IPS-20b (cell line): ENCODE results near the gene CD300A.
"Not testable (repeated sequence)": the region's sequence is repeated elsewhere in the genome, so short reads cannot be mapped to it uniquely, and the experiment has no call there.

ENCODE experiments used
- H3K27ac ChIP-seq: one replicate; pipeline ENCODE4 v1.5.1; 2013; ENCODE audit warnings: low read length
- H3K27me3 ChIP-seq: 2 replicates; pipeline ENCODE4 v1.6.1; 2013; ENCODE audit warnings: mild to moderate bottlenecking, low read length, inconsistent platforms; ENCODE audit not compliant: insufficient read depth
- H3K36me3 ChIP-seq: 2 replicates; pipeline ENCODE4 v1.6.1; 2013; ENCODE audit warnings: low read depth, mild to moderate bottlenecking, inconsistent platforms, low read length, moderate library complexity; ENCODE audit not compliant: insufficient read depth
- H3K4me1 ChIP-seq: 2 replicates; pipeline ENCODE4 v1.6.1; 2013; ENCODE audit warnings: mild to moderate bottlenecking, control low read depth, inconsistent platforms, low read length, moderate library complexity; ENCODE audit not compliant: insufficient read depth
- H3K4me3 ChIP-seq: 2 replicates; pipeline ENCODE4 v1.5.1; 2013; ENCODE audit warnings: mild to moderate bottlenecking, low read length, inconsistent platforms
- H3K9ac ChIP-seq: 2 replicates; pipeline ENCODE4 v1.6.1; 2013; ENCODE audit warnings: low read depth, mild to moderate bottlenecking, inconsistent platforms, low read length, moderate library complexity
- H3K9me3 ChIP-seq: 2 replicates; pipeline ENCODE4 v1.6.1; 2013; ENCODE audit warnings: mild to moderate bottlenecking, low read depth, low read length, inconsistent platforms; ENCODE audit not compliant: insufficient read depth

CD300A gene

DNA sequence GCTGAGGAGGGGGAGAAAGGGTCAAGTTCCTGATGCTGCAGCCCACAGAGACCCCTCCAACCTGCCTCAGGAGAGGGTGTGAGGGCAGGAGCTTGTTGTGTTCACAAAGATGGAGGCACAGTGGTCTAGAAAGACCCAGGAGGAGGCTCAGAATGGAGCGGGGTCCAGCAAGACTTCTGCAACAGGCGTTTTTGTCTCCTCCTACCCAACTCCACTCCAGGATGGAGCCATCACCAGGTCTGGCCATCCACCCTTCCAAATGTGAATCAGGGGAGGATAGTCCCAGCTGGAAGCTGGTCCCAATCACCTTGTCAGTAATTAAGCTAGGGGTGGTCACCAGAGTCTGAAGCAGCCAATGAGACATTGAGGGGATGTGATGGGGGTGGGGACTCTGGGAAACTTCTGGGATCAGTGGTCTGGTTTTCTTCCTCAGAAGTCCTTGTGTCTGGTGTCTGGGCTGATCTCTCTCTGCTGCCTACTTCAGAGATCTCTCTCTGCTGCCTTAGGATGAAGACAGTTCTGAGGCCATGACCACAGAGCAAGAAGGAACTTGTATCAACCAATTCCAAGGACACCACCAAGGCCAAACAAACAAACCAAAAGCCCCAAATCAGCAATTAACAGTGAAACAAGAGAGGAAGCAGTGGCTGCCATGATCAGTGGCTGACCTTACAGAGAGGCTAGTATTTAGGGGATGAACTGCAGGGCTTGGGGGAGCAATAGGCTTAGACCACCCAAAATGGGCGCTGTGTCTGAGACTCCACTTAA, 50.3 kb downstream of the CD300A start:
- peaks cover 19% of the 10 kb centered on the region; the same call in 1 of the 2 replicates for H3K9me3 ChIP-seq

DNA sequence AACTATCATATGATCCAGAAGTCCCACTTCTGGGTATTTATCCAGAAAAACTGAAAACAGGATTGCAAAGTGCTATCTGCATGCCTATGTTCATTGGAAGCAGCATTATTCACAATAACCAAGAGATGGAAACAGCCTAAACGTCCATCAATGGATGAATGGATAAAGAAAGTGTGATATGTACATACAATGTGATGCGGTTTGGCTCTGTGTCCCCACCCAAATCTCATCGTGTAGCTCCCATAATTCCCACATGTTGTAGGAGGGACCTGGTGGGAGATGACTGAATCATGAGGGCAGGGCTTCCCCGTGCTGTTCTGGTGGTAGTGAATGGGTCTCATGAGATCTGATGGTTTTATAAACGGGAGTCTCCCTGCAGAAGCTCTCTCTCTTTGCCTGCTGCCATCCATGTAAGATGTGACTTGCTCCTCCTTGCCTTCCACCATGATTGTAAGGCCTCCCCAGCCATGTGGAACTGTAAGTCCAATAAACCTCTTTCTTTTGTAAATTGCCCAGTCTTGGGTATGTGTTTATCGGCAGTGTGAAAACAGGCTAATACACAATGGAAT, 52.1 kb downstream of the CD300A start:
- not testable (repeated sequence) for H3K9ac ChIP-seq, H3K36me3 ChIP-seq, H3K4me3 ChIP-seq, H3K27me3 ChIP-seq, H3K4me1 ChIP-seq, H3K27ac ChIP-seq
- peaks cover 19% of the 10 kb centered on the region; the same call in 1 of the 2 replicates for H3K9me3 ChIP-seq

More for the DNA sequence above, 50.3 kb downstream of the CD300A start:
- no peak overlapping the region for H3K4me3 ChIP-seq
- peaks cover 5% of the 10 kb centered on the region; the same call in 1 of the 2 replicates for H3K27me3 ChIP-seq
- no peak overlapping the region for H3K27ac ChIP-seq
- no peak overlapping the region for H3K9ac ChIP-seq
- H3K4me1 ChIP-seq: no peaks in the 10 kb centered on the region
- H3K36me3 ChIP-seq: no peaks in the 10 kb centered on the region

DNA sequence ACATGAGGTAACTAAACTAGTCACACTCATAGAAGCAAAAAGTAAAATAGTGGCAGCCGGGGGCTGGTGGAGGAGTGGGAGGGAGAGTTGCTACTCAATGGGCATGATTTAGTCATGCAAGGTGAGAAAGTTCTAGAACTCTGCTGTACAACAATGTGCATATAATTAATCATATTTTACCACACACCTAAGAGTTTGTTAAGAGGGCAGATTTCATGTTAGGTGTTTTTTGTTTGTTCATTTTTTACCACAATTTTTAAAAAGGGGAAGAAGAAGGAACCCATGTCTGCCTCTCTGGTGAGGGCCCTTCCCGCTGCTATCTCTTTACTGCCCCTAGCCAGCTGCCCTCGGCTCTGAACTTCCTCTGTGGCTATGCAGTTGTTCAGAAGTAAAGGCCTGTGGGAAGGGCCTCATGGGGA, 53.6 kb downstream of the CD300A start:
- peaks cover 6% of the 10 kb centered on the region; the same call in 1 of the 2 replicates for H3K9me3 ChIP-seq
- H3K36me3 ChIP-seq: no peaks in the 10 kb centered on the region
- H3K9ac ChIP-seq: no peak overlapping the region
- no peak overlapping the region for H3K4me3 ChIP-seq
- no peaks in the 10 kb centered on the region for H3K4me1 ChIP-seq
- H3K27ac ChIP-seq: no peak overlapping the region
- no peaks in the 10 kb centered on the region; the same call in 1 of the 2 replicates for H3K27me3 ChIP-seq

DNA sequence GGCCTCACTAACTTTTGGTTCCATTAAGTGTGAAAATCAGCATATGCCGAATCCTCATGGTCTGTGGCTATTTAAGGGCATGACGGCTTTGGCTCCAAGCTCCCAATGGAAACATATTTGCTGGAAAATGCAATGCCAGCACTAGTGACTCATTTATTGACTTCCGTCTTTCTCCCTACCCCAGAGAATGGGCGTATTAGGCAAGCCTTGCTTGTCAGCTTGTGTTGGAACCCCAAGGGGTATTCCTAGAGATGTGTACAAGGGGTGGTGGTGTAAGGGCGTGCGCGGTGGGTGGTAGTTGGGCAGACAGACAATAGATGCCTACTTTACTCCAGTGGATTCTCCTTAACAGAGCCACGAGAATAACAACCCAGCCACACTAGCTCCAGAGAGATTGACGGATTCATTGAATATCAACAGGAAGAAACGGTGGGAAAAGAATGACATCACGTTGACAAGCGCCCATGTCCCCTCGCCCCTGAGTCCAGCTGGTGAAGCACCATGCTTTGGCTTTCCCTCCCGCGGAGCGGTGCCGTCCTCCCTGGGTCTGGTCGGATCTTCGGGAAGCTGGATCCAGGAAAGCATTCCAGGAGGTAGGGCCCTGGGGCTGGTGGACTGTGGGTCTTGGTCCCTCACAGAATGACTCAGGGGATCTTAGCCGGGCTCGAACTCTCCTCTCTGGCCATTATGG, 54.5 kb downstream of the CD300A start:
- H3K36me3 ChIP-seq: no peaks in the 10 kb centered on the region
- no peak overlapping the region for H3K9ac ChIP-seq
- H3K9me3 ChIP-seq: peaks cover 5% of the 10 kb centered on the region; the same call in 1 of the 2 replicates
- H3K27ac ChIP-seq: no peak overlapping the region
- no peaks in the 10 kb centered on the region for H3K4me1 ChIP-seq
- no peaks in the 10 kb centered on the region; the same call in 1 of the 2 replicates for H3K27me3 ChIP-seq
- no peak overlapping the region for H3K4me3 ChIP-seq

DNA sequence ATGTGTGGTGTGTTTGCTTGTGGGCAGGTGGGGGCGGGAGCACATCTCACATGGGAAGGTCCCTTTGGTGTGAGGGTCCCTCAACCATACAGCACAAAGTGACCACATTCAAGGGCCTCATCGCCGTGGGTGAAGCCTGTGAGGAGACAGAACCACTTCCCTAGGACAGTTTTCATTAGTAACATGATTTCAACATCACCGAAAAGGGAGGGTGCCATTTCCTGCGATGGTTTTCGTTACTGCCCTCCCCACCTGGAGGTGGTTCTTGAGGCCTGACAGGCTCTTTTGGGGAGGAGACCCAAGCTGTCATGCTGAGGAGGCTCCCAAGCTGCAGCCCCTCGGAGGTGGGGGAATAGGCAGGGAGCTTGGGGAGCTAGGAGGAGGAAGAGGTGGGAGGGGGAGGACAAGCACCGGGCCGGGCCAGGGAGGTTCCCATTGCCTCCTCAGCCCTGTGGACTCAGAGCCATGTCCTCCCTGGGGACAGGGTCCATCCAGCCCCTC, 55.3 kb downstream of the CD300A start:
- Histone ChIP-seq H3K36me3 (no peaks in the 10 kb centered on the region), H3K27me3 (no peaks in the 10 kb centered on the region; the same call in 1 of the 2 replicates), H3K4me1 (no peaks in the 10 kb centered on the region), H3K9ac (no peak overlapping the region), H3K27ac (no peak overlapping the region), H3K4me3 (no peak overlapping the region), H3K9me3 (peaks cover 5% of the 10 kb centered on the region; the same call in 1 of the 2 replicates)

DNA sequence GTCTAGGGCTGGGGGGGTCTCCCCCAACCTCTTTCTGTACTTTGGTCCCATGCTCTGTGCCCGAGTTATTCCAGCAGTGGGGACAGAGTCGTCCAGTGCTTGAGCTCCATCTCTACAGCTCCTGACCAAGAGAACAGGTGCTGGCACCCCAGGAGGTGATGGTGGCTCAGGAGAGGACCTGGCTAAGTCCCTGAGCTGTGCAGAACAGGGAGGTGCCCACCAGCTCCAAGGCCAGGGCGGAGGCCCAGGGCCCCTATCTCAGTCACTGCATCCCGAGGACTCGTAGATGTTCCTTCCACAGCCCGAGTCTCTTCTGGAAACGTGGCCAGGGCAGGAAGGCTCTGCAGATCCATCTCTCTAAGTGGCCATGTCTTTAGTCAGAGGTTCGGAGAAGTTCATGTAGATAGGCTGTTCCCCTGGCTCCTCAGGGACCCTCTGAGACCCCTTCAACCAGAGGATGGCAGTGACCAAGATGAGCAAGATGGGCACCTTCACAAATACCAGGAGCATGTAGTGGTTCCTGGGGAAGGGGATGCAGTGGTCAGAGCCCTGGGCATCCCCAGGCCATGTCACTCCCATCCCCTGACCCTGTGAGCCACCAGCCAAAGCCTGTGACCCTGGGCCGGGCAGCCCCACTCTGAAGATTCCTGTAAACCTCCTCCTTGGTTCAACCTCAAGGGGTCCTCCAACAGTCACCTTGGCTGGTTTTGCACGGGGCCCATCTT, 56.1 kb downstream of the CD300A start:
- Histone ChIP-seq H3K36me3 (no peaks in the 10 kb centered on the region), H3K4me1 (no peaks in the 10 kb centered on the region), H3K4me3 (no peak overlapping the region), H3K27ac (no peak overlapping the region), H3K9ac (no peak overlapping the region), H3K27me3 (no peaks in the 10 kb centered on the region; the same call in 1 of the 2 replicates), H3K9me3 (peaks cover 5% of the 10 kb centered on the region; the same call in 1 of the 2 replicates)

DNA sequence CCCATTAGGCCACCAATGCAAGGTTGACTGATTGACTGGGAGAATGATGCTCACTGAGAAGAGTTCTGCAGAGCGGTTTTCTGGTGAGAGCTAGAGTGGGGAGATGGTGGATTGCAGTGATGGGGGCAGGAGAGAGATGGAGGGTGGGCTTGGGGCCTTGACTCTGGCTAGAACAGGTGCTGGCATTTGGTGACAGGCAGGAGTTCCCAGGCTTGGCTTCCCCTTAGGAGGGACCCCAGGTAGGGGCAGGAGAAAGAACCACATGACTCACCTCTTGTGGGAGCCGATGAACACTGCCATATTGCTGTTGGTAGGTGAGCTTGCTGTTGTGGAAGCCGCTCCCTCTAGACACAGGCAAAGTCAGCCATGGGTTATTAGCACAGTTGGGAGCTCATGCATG, 56.9 kb downstream of the CD300A start:
- no peaks in the 10 kb centered on the region for H3K36me3 ChIP-seq
- H3K27ac ChIP-seq: no peak overlapping the region
- peaks cover 2% of the 10 kb centered on the region; the same call in 1 of the 2 replicates for H3K9me3 ChIP-seq
- H3K27me3 ChIP-seq: no peaks in the 10 kb centered on the region; the same call in 1 of the 2 replicates
- H3K4me3 ChIP-seq: no peak overlapping the region
- no peak overlapping the region for H3K9ac ChIP-seq
- H3K4me1 ChIP-seq: no peaks in the 10 kb centered on the region

DNA sequence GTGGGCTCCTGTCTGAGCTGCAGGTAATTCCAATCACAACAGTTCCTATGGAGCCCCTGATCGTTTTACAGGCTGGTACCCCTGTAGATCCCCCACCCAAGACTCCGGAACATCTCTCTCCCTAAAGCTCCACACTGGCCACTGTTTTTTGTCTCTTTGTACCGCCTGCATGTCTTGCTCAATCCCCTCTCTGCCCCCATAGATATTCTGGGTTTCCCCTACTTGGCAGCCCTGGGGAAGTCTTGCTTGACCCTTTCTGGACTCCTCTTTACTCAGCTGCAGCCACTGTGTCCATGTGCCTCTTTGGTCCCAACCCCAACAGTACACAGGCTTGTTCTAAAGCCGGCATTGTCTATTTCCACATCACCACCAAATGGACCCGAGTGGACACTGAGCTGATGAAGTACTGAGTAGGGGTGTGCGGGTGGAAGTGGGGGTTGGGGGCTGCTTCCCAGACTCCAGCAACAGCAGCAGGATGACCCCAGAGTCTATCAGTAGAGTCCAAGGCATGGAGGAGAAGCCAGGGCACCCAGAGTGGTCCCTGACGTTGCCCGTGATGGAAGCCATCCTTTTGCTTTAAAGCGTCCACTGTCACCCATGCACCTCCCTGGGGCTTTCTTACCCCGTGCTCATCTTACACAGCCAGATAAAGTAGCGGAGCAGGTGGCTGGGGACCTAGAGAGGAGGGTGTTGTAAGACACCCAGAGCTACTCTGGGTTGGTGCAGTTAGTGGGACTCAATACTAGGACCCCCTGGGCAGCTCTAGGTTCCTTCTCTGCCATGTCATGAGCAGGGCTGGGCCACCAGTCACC, 58.4 kb downstream of the CD300A start:
- Histone ChIP-seq H3K4me1 (no peaks in the 10 kb centered on the region), H3K27ac (no peak overlapping the region), H3K9me3 (no peaks in the 10 kb centered on the region), H3K4me3 (no peak overlapping the region), H3K9ac (no peak overlapping the region), H3K27me3 (peaks cover 2% of the 10 kb centered on the region), H3K36me3 (no peaks in the 10 kb centered on the region)

DNA sequence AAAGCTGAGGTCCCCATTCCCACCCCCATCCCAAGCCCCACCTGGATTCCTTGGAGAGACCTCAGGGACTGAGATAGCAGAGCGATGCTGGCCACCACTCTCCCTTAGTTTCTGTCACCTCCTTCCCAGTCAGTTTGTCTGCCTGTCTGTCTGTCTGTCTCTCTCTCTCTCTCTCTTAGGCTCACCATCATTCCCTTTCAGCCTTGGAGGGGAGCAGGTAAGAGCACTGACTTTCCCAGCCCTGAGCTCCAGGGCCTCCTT, 59.0 kb downstream of the CD300A start:
- Histone ChIP-seq H3K27me3 (peaks cover 8% of the 10 kb centered on the region), H3K4me3 (no peak overlapping the region), H3K9me3 (no peaks in the 10 kb centered on the region), H3K27ac (no peak overlapping the region), H3K36me3 (no peaks in the 10 kb centered on the region), H3K4me1 (no peaks in the 10 kb centered on the region), H3K9ac (no peak overlapping the region)

DNA sequence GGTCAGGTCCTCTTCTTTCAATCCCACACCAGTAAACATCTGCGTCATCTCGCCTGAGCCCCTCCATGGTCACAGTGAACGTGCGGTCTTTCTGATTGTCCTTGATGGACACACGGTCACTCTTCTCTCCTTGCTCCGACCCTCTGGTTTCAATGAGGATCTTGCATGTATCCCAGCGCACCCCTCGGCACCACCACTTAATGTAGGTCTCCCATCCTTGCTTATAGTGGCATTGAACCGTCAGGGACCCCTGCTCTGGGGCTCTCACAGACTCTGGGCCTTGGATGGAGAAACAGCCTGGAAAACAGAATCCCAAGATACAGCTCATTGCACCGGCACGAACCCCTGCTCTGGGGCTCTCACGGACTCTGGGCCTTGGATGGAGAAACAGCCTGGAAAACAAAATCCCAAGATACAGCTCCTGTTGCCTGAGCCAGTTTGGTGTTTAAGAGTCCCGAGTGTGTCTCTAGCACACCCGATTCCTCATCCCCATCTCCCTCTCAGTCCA, 59.4 kb downstream of the CD300A start:
- H3K36me3 ChIP-seq: no peaks in the 10 kb centered on the region
- H3K4me1 ChIP-seq: no peaks in the 10 kb centered on the region
- no peak overlapping the region for H3K9ac ChIP-seq
- H3K4me3 ChIP-seq: no peak overlapping the region
- H3K27me3 ChIP-seq: peaks cover 9% of the 10 kb centered on the region
- H3K27ac ChIP-seq: no peak overlapping the region
- H3K9me3 ChIP-seq: no peaks in the 10 kb centered on the region
